Gastroesophageal sphincter (tissue), 4 donors: ENCODE results near the gene TXNDC5. TPM values are rescaled to one million over a fixed set of nuclear protein-coding genes. Genes with fewer than 3 reads are reported as not detected.

Experiments used
- ATAC-seq: fragments of 150-250 bp; one replicate; pipeline ENCODE4 v1.9.1; 2016; ENCODE audit warnings: mild to moderate bottlenecking, moderate library complexity
- H3K27ac ChIP-seq, 4 donors: fragments of 200-600 bp; sonication (generic) in 3 of 4; 1 replicate in 3 of 4; 2 replicates in 1 of 4; pipeline ENCODE4 v1.5.1; 2016 to 2019
- H3K27me3 ChIP-seq: fragments of 200-600 bp; sonication (generic); one replicate; pipeline ENCODE4 v1.5.1; 2019
- H3K36me3 ChIP-seq, 2 donors: fragments of 200-600 bp; sonication (generic); one replicate each; pipeline ENCODE4 v1.5.1; 2019; ENCODE audit warnings: control low read depth in 1 of 2
- H3K4me1 ChIP-seq, 3 donors: fragments of 200-600 bp; sonication (generic); 1 replicate in 2 of 3; 2 replicates in 1 of 3; pipeline ENCODE4 v1.5.1; 2016 to 2019; ENCODE audit warnings: control low read depth in 2 of 3
- H3K4me3 ChIP-seq, 2 donors: fragments of 200-600 bp; sonication (generic); one replicate each; pipeline ENCODE4 v1.5.1; 2019; ENCODE audit warnings: mild to moderate bottlenecking in 1 of 2, moderate library complexity in 1 of 2
- H3K9me3 ChIP-seq, 3 donors: fragments of 200-600 bp; sonication (generic); one replicate each; pipeline ENCODE4 v1.5.1; 2017 to 2019; ENCODE audit warnings: control low read depth in 2 of 3
- EP300 ChIP-seq: sonication (generic); formaldehyde crosslinking; IDR thresholded peaks from one replicate; pipeline ENCODE4 v1.6.1; 2017; ENCODE audit warnings: antibody characterized with exemption, mild to moderate bottlenecking
- POLR2A ChIP-seq, 2 donors: fragments of 450-650 bp; IDR thresholded peaks; one replicate each; pipeline ENCODE4 v1.6.1; 2017; ENCODE audit warnings: antibody characterized with exemption in 2 of 2, mild to moderate bottlenecking in 2 of 2, moderate library complexity in 1 of 2
- POLR2AphosphoS5 ChIP-seq: sonication (generic); formaldehyde crosslinking; IDR thresholded peaks from one replicate; pipeline ENCODE4 v1.6.1; 2017; ENCODE audit warnings: antibody characterized with exemption
- WGBS, 2 donors: methylation state at CpG; one replicate each; pipeline ENCODE4 v1.1.5; 2018; ENCODE audit warnings: low coverage in 1 of 2; 5-methylcytosine and 5-hydroxymethylcytosine counted together
- total RNA-seq, 4 donors: library from RNA; depleted of rRNA; stranded (reverse); fragments of >200 nt; gene quantifications; one replicate each; pipeline ENCODE4 v1.1.0, GENCODE V29; 2016
- TF ChIP-seq, protein P1 (sequence below), 4 experiments: fragments of 200-600 bp in 2 of 4; fragments of 450-650 bp in 2 of 4; sonication (generic) in 1 of 4; IDR thresholded peaks; one replicate each; pipeline ENCODE4 v1.5.1; 2017 to 2019; ENCODE audit warnings: antibody characterized with exemption in 4 of 4, mild to moderate bottlenecking in 2 of 4, moderate library complexity in 2 of 4

Gene TXNDC5
- total RNA-seq, 4 donors from 2014 or later: 56.5 to 136 (median 100) TPM

DNA sequence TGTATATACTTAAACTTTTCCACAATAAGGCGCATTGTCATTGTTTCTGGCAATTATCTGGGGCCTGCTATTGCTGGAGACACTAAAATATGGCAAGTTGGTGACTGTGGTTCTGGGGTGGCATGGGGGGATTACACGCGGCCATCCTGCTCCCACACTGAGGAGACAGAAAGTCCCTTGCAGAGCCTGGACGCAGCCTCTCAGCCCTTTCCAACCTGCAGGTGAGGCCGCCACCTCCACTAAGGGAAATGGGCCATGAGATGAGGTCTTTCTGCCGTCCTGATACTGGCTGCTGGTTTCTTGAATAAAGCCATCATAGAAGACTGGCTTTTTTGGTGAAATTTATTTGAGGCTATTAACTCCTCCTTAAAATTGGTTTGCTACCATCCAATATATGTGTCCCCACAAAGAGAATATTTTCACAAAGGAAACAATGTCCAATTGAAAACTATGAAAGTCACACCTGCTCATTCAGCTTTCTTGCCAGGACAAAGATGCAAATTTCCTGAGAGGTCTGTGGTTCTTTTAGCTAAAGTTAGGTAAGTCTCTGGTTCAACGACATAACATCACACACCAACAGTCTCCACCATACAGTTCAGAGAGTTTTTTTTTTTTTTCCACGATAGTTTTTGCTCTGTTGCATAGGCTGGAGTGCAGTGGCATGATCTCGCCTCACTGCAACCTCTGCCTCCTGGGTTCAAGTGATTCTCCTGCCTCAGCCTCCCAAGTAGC lies 13.0 kb downstream of the TXNDC5 start:
- TF ChIP-seq POLR2AphosphoS5: no peak
- TF ChIP-seq POLR2A (IDR thresholded peaks at IDR 0.05): no peak
- no peak for TF ChIP-seq EP300
- TF ChIP-seq, protein P1, sequence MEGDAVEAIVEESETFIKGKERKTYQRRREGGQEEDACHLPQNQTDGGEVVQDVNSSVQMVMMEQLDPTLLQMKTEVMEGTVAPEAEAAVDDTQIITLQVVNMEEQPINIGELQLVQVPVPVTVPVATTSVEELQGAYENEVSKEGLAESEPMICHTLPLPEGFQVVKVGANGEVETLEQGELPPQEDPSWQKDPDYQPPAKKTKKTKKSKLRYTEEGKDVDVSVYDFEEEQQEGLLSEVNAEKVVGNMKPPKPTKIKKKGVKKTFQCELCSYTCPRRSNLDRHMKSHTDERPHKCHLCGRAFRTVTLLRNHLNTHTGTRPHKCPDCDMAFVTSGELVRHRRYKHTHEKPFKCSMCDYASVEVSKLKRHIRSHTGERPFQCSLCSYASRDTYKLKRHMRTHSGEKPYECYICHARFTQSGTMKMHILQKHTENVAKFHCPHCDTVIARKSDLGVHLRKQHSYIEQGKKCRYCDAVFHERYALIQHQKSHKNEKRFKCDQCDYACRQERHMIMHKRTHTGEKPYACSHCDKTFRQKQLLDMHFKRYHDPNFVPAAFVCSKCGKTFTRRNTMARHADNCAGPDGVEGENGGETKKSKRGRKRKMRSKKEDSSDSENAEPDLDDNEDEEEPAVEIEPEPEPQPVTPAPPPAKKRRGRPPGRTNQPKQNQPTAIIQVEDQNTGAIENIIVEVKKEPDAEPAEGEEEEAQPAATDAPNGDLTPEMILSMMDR (IDR thresholded peaks at IDR 0.05): no peak
- Histone ChIP-seq H3K36me3 (peaks cover 0 to 100% of the 10 kb centered on the region in 2 donors), H3K27me3 (no peaks in the 10 kb centered on the region), H3K4me3 (no peak overlapping the region), H3K9me3 (no peaks in the 10 kb centered on the region), H3K27ac (no peak overlapping the region), H3K4me1 (no peaks in the 10 kb centered on the region)
- 72 to 83% methylated on average over 4 to 6 of the region's 9 CpGs for WGBS, 2 donors
- no peak for ATAC-seq

DNA sequence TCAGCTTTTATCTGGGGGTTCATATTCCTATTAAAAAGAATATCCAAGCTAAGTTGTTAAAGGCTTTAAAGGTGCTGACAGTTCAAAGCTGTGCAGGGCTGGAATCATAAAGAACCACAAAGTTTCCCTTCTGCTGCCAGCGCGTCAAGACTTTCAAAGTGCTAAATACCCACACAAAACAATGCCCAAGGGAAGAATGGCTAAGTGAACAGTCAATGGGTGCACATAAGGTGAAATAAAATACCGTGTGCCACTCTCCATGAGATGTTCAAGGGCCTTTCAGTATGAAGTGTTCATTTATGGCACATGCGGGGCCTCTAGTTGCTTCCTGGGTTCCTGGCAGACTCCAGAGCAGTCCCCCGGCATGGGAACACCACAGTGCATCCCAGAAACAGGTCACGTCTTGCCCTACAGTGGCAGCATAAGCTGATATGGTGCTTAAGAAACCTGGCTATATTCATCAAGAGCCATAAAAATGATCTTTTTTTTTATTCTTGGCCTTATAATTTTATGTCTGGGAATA lies 14.1 kb downstream of the TXNDC5 start:
- H3K36me3 ChIP-seq: peaks cover 0 to 100% of the 10 kb centered on the region in 2 donors
- H3K4me1 ChIP-seq: no peaks in the 10 kb centered on the region
- no peak for ATAC-seq
- no peak for TF ChIP-seq EP300
- no peak for TF ChIP-seq POLR2A (IDR thresholded peaks at IDR 0.05)
- TF ChIP-seq POLR2AphosphoS5: no peak
- TF ChIP-seq, protein P1 (IDR thresholded peaks at IDR 0.05): no peak
- no peak overlapping the region for H3K27ac ChIP-seq
- no peaks in the 10 kb centered on the region for H3K9me3 ChIP-seq
- WGBS, 2 donors: 91 to 100% methylated on average over 3 of the region's 6 CpGs
- H3K4me3 ChIP-seq: no peak overlapping the region
- H3K27me3 ChIP-seq: no peaks in the 10 kb centered on the region

DNA sequence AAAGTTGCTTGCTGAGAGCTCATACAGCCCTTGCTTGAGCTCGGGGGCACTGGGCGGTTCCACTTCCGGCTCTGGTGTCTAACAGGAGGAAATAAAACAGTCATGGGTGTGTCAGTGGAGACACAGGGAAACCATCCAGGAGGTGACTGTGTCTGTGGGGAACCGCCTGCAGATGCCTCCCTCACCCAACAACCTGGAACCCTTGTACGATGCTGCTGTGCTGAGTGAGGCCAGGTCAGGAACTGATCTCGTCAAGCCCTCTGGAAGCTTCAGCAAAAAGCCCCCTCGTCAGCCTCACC lies 15.5 kb downstream of the TXNDC5 start:
- WGBS, 2 donors: 86% methylated on average over 2 of the region's 7 CpGs; no CpG with 5 or more reads in 1 of the 2 donors
- Histone ChIP-seq H3K4me3 (no peak overlapping the region), H3K36me3 (peaks cover 0 to 100% of the 10 kb centered on the region in 2 donors), H3K27ac (no peak overlapping the region), H3K4me1 (peaks cover 0 to 5% (median 0%) of the 10 kb centered on the region in 3 donors), H3K9me3 (no peaks in the 10 kb centered on the region), H3K27me3 (no peaks in the 10 kb centered on the region)
- ATAC-seq: no peak
- TF ChIP-seq, protein P1 (IDR thresholded peaks at IDR 0.05): no peak
- no peak for TF ChIP-seq POLR2AphosphoS5
- TF ChIP-seq EP300: no peak
- TF ChIP-seq POLR2A (IDR thresholded peaks at IDR 0.05): no peak

DNA sequence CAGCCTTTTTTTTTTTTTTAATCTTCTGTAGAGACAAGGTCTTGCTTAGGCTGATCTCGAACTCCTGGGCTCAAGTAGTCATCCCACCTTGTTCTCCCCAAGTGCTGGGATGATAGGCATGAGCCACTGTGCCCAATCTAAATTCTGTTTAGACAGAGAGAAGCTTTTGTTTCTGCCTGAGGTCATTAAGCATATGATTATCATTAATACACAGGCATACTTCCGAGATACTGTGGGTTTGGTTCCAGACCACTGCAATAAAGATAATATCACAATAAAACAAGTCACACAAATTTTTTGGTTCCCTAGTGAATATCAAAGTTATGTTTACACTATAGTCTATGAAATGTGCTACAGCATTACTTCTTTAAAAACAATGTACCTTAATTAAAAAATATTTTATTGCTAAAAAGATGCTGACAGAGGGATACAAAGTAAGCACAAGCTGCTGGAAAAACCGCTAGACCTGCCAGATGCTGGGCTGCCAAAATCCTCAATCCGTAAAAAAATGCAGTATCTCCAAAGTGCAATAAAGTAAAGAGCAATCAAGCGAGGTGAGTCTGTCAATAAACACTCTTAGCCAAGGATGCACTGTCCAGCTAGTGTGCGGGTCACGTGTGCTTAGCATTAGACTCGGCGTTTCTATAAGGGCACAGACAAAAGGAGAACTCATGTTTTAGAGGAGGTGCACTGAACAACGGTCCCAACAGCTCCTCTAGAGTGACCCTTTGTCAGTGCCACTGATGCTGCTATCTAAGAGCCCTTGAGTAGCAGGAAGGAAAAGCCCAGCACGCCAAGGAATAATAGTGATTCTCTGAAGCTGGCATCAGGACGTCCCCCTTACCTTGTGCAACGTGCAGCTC lies 16.1 kb downstream of the TXNDC5 start:
- Histone ChIP-seq H3K27me3 (no peaks in the 10 kb centered on the region), H3K4me3 (no peak overlapping the region), H3K27ac (no peak overlapping the region), H3K9me3 (no peaks in the 10 kb centered on the region), H3K4me1 (peaks cover 0 to 5% (median 0%) of the 10 kb centered on the region in 3 donors), H3K36me3 (peaks cover 0 to 100% of the 10 kb centered on the region in 2 donors)
- TF ChIP-seq EP300: no peak
- TF ChIP-seq, protein P1 (IDR thresholded peaks at IDR 0.05): no peak
- TF ChIP-seq POLR2A (IDR thresholded peaks at IDR 0.05): no peak
- TF ChIP-seq POLR2AphosphoS5: no peak
- WGBS, 2 donors: 76 to 83% methylated on average over 6 to 13 of the region's 13 CpGs
- ATAC-seq: no peak
